Forelimb muscle (tissue), 1 donor: ENCODE data around the gene IQUB. TPM values are rescaled to one million over a fixed set of nuclear protein-coding genes. Genes with fewer than 3 reads are reported as not detected.
"Not testable (repeated sequence)": the region's sequence is repeated elsewhere in the genome, so short reads cannot be mapped to it uniquely, and the experiment has no call there.

Experiments used
- DNase-seq: peaks from one replicate; pipeline ENCODE4 v3.0.0-alpha.2; 2013; ENCODE audit warnings: low read depth
- polyA plus RNA-seq: library from polyadenylated mRNA; unstranded; fragments of 120-200 nt; gene quantifications from one replicate; pipeline ENCODE4 v1.2.1, GENCODE V29; 2013; ENCODE audit not compliant: insufficient read length

Gene IQUB
- polyA plus RNA-seq, 1 donor = 0.47 TPM

GRCh38 chr7:123539871-123540270, 5.5 kb upstream of the IQUB start:
- no peak for DNase-seq

GRCh38 chr7:123538897-123539296, 4.5 kb upstream of the IQUB start:
- no peak for DNase-seq

GRCh38 chr7:123538189-123538714, 3.9 kb upstream of the IQUB start:
- no peak for DNase-seq

- DNase-seq = no peak
Measured at GRCh38 chr7:123537026-123537642, 2.7 kb upstream of the IQUB start.

GRCh38 chr7:123535517-123535916, 1.1 kb upstream of the IQUB start:
- no peak for DNase-seq

GRCh38 chr7:123533929-123534382, 439 bp downstream of the IQUB start:
- no peak for DNase-seq

- DNase-seq = no peak
Measured at GRCh38 chr7:123533553-123533917, 860 bp downstream of the IQUB start.

GRCh38 chr7:123532788-123533552, 1.4 kb downstream of the IQUB start:
- DNase-seq = not testable (repeated sequence)

- DNase-seq = not testable (repeated sequence)
Measured at GRCh38 chr7:123532343-123532742, 2.1 kb downstream of the IQUB start.

GRCh38 chr7:123530035-123530591, 4.3 kb downstream of the IQUB start:
- DNase-seq = not testable (repeated sequence)

GRCh38 chr7:123528265-123528664, 6.1 kb downstream of the IQUB start:
- DNase-seq = no peak

- DNase-seq = not testable (repeated sequence)
Measured at GRCh38 chr7:123527712-123528225, 6.6 kb downstream of the IQUB start.

GRCh38 chr7:123526533-123526932, 7.9 kb downstream of the IQUB start:
- not testable (repeated sequence) for DNase-seq

- no peak for DNase-seq
Measured at GRCh38 chr7:123522066-123522465, 12.3 kb downstream of the IQUB start.

- DNase-seq = no peak
Measured at GRCh38 chr7:123505221-123505620, 29.2 kb downstream of the IQUB start.

- no peak for DNase-seq
Measured at GRCh38 chr7:123502201-123502600, 32.2 kb downstream of the IQUB start.

GRCh38 chr7:123500878-123501489, 33.4 kb downstream of the IQUB start:
- no peak for DNase-seq

GRCh38 chr7:123499211-123499970, 35.0 kb downstream of the IQUB start:
- DNase-seq = no peak

GRCh38 chr7:123498601-123499000, 35.8 kb downstream of the IQUB start:
- no peak for DNase-seq

GRCh38 chr7:123498031-123498430, 36.4 kb downstream of the IQUB start:
- no peak for DNase-seq

GRCh38 chr7:123494193-123494796, 40.1 kb downstream of the IQUB start:
- peak; percentile 14 for DNase-seq
